IMR-90 (cell line): ENCODE measurements around the gene CNTFR.

Source experiments
- FOS ChIP-seq: fragments of 150-350 bp; IDR thresholded peaks from 2 replicates; pipeline ENCODE4 v1.6.1; 2016; ENCODE audit warnings: low read depth, low read length
- MAZ ChIP-seq: IDR thresholded peaks from 2 replicates; pipeline ENCODE4 v1.6.1; 2012; ENCODE audit warnings: low read depth, mild to moderate bottlenecking, low read length, improper control_type of control experiment, moderate library complexity, borderline replicate concordance
- NFE2L2 ChIP-seq: fragments of 150-350 bp; IDR thresholded peaks from 2 replicates; pipeline ENCODE4 v1.6.1; 2016; ENCODE audit warnings: low read depth, mild to moderate bottlenecking, low read length
- POLR2A ChIP-seq: IDR thresholded peaks from 2 replicates; pipeline ENCODE4 v1.6.1; 2012; ENCODE audit warnings: mild to moderate bottlenecking, low read depth, low read length
- RAD21 ChIP-seq: IDR thresholded peaks from 2 replicates; pipeline ENCODE4 v1.6.1; 2012; ENCODE audit warnings: low read length, improper control_type of control experiment
- RCOR1 ChIP-seq: IDR thresholded peaks from 2 replicates; pipeline ENCODE4 v1.6.1; 2012; ENCODE audit warnings: mild to moderate bottlenecking, low read length, improper control_type of control experiment; ENCODE audit not compliant: insufficient replicate concordance
- USF2 ChIP-seq: fragments of 150-350 bp; IDR thresholded peaks from 2 replicates; pipeline ENCODE4 v1.6.1; 2017; ENCODE audit warnings: mild to moderate bottlenecking, antibody characterized with exemption, low read length, low read depth
- TF ChIP-seq, protein P1 (sequence below): conservative IDR thresholded peaks from 2 replicates; pipeline ENCODE4 v1.5.1; 2012; ENCODE audit warnings: mild to moderate bottlenecking, low read depth, low read length, improper control_type of control experiment

DNA sequence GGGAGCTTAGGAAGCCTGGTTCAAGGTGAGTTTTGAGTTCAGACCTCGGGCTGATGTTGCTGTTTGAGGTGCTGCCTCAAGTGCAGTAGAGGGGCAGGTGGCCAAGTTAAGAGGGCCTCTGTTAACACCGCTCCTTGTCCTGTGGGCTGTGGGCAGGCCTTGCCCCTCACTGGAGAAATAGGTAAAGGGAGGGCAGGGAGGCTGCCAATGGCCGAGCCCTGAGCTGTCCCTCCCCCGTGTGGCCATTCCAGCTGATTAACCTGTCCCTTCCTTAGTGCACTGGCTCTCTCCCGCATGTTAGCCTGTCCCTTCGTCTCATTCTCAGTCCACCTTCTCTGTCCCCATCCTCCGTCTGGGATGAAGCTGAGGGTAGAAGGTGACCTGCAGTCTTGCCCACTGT, 21.4 kb downstream of the CNTFR start:
- TF ChIP-seq POLR2A (no peak), RAD21 (no peak), FOS (no peak), USF2 (no peak), NFE2L2 (no peak), RCOR1 (no peak), MAZ (no peak)
- TF ChIP-seq, protein P1, sequence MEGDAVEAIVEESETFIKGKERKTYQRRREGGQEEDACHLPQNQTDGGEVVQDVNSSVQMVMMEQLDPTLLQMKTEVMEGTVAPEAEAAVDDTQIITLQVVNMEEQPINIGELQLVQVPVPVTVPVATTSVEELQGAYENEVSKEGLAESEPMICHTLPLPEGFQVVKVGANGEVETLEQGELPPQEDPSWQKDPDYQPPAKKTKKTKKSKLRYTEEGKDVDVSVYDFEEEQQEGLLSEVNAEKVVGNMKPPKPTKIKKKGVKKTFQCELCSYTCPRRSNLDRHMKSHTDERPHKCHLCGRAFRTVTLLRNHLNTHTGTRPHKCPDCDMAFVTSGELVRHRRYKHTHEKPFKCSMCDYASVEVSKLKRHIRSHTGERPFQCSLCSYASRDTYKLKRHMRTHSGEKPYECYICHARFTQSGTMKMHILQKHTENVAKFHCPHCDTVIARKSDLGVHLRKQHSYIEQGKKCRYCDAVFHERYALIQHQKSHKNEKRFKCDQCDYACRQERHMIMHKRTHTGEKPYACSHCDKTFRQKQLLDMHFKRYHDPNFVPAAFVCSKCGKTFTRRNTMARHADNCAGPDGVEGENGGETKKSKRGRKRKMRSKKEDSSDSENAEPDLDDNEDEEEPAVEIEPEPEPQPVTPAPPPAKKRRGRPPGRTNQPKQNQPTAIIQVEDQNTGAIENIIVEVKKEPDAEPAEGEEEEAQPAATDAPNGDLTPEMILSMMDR = no peak
